Stromal cell of bone marrow (primary cell): ENCODE results near the gene CHAF1B.
A peak's percentile ranks its signal among the peaks of the same experiment; 100 is the strongest.
"Not testable (repeated sequence)": the region's sequence is repeated elsewhere in the genome, so short reads cannot be mapped to it uniquely, and the experiment has no call there.

Source experiments
- DNase-seq: peaks from one replicate; pipeline ENCODE4 v3.0.0-alpha.2; 2012; ENCODE audit warnings: low read depth

The CHAF1B gene

GRCh38 chr21:36388835-36389234 lies 3.6 kb downstream of the CHAF1B start:
- no peak for DNase-seq

DNA sequence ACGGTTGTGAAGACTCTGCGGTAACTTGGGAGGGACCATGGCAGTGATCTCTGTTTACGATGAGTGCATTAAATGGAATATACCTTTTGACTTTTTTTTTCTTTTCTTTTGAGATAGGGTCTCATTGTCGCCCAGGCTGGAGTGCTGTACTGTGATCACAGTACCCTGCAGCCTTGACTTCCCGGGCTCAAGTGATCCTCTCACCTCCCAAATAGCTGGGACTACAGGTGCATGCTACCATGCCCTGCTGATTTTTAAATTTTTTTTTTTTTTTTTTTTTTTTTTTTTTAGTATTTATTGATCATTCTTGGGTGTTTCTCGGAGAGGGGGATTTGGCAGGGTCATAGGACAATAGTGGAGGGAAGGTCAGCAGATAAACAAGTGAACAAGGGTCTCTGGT lies 6.5 kb downstream of the CHAF1B start:
- not testable (repeated sequence) for DNase-seq

- DNase-seq, result no peak
Observed at GRCh38 chr21:36395353-36396111, 10.3 kb downstream of the CHAF1B start.

GRCh38 chr21:36396325-36396724 lies 11.1 kb downstream of the CHAF1B start:
- no peak for DNase-seq

GRCh38 chr21:36396971-36397370 lies 11.8 kb downstream of the CHAF1B start:
- no peak for DNase-seq

DNA sequence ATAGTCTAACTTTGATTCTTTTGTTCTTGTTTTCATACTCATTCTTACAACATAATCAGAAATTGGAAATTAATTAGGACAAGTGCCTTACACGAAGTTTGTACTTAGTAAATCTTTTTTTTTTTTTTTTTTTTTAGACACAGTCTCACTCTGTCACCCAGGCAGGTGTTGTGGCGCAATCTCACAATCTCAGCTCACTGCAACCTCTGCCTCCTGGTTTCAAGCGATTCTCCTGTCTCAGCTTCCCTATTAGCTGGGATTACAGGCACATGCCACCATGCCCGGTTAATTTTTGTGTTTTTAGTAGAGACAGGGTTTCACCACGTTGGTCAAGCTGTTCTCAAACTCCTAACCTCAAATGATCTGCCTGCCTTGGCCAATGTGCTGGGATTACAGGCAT lies 12.4 kb downstream of the CHAF1B start:
- no peak for DNase-seq

DNA sequence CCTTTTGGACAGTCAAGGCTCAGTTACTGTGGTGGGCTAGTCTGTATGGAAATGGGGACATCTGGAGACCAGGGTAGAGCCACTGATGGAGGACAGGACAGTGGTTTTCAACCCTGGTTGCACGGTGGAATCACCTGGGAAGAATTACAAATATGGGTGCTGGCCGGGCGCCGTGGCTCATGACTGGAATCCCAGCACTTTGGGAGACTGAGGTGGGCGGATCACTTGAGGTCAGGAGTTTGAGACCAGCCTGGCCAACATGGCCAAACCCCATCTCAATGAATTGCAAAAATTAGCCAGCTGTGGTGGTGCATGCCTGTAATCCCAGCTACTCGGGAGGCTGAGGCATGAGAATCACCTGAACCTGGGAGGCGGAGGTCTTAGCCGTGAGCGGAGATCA lies 14.5 kb downstream of the CHAF1B start:
- not testable (repeated sequence) for DNase-seq

DNA sequence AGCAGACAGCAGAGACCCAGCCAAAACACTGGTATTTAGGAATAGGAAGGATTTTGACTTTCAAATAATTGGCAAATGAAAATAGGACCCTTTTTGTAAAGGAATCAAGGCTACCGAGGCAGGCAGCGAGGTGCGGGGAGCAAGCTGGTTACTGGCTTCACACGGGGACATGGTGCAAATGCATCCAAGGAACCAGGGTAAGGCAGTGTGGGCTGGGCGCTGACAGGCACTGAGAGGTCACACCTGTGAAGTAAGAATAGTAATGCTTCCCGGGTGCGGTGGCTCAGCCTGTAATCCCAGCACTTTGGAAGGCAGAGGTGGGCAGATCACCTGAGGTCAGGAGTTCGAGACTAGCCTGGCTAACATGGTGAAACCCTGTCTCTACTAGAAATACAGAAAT lies 15.5 kb downstream of the CHAF1B start:
- no peak for DNase-seq

GRCh38 chr21:36402339-36402738 lies 17.1 kb downstream of the CHAF1B start:
- no peak for DNase-seq

GRCh38 chr21:36403713-36404112 lies 18.5 kb downstream of the CHAF1B start:
- no peak for DNase-seq

DNA sequence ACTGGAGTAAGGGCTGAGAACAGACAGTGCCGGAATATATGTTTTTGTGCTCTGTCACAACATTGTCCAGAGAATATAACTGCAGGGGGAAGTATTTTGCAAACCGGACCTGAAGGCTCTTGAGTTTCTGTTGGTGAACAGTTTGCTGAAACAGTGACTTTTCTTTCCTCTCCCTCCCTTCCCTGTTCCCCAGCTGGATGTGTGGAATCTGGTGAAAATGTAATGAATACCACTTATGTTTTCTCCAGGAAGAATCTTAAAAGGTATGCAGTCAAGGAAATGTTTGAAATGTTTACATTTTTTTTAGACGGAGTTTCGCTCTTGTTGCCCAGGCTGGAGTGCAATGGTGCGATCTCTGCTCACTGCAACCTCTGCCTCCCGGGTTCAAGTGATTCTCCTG lies 23.4 kb downstream of the CHAF1B start:
- no peak for DNase-seq

GRCh38 chr21:36411301-36411700 lies 26.1 kb downstream of the CHAF1B start:
- no peak for DNase-seq

GRCh38 chr21:36412916-36413315 lies 27.7 kb downstream of the CHAF1B start:
- DNase-seq, result no peak

GRCh38 chr21:36415375-36415774 lies 30.2 kb downstream of the CHAF1B start:
- no peak for DNase-seq

- no peak for DNase-seq
Observed at GRCh38 chr21:36419241-36419640, 34.0 kb downstream of the CHAF1B start.

- DNase-seq, result peak; percentile 69
Observed at GRCh38 chr21:36419996-36420395, 34.8 kb downstream of the CHAF1B start.

GRCh38 chr21:36420571-36421339 lies 35.6 kb downstream of the CHAF1B start:
- no peak for DNase-seq

DNA sequence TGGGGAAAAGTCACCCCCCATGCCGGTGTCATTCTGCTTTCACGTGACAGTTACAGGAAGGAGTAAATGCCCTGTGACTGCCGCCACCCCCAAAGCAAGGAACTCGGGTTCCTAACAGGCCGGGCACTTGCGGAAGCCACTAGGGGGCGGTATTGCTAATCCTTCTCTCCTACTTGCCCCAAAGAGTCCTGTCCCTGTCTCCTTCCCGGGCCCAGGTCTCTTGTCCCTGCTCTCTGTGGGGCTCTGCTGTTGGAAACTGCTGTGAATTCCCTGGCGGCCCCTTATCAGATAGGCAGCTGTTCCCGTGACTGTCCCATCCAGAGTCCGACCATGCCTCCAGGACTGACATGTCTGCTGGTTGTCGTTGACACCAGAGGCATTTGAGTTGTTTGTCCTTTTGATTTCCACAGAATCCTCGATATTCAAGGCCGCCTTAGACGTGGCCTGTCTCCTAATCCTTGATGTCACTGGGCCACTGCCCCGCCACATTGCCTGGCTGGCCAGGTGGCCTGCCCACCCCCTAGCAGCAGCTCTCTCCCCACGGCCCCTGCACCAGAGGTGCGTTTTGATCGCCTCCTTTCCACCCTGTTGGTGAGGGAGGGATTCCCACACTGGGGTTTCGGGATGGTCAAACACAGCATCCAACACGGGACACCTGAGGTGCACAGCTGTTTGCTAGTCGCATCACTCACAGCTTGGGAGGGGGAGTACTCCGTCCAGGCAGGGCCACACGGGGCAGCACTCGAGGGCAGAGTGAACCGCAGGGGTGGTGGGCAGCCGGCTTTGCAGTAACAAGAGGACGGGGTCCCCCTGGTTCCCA lies 37.3 kb downstream of the CHAF1B start:
- DNase-seq, result peak; percentile 33

- no peak for DNase-seq
Observed at GRCh38 chr21:36423771-36424433, 38.7 kb downstream of the CHAF1B start.

GRCh38 chr21:36424592-36424991 lies 39.4 kb downstream of the CHAF1B start:
- no peak for DNase-seq

- peak; percentile 28 for DNase-seq
Observed at GRCh38 chr21:36425286-36425685, 40.1 kb downstream of the CHAF1B start.

DNA sequence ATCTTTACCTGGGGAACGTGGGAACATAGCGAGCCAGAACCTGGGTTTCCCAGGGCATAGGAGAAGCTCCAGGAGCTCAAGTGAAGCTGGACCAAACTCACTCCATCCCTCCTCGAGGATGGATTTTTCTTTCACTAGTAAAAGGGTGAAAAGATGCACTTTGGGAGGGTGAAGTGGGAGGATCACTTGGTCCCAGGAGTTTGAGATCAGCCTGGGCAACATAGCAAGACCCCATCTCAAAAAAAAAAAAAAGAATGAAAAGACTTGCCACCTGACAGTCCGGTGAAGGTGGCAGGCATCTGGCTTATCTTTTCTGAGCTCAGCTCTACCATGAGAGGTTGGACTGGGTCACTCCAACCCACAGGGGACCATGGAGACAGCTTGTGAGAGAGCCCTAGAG lies 42.3 kb downstream of the CHAF1B start:
- no peak for DNase-seq
